Stimulated activated CD4-positive, alpha-beta T cell treated with anti-CD3 and anti-CD28 coated beads, Interleukin-1b, Interleukin-23, amount 100 ng/mL, for 4 hours (primary cell): ENCODE data around the gene EMID1.
A peak's percentile ranks its signal among the peaks of the same experiment; 100 is the strongest.

Experiments used
- DNase-seq, 2 donors: peaks; one replicate each; pipeline ENCODE4 v3.0.0-alpha.2; 2020; ENCODE audit warnings: low read depth in 2 of 2

EMID1 gene

GRCh38 chr22:29195118-29195963 lies 10.4 kb upstream of the EMID1 start:
- DNase-seq = no peak

- no peak for DNase-seq
Measured at GRCh38 chr22:29195964-29196666, 9.6 kb upstream of the EMID1 start.

GRCh38 chr22:29197096-29197495 lies 8.6 kb upstream of the EMID1 start:
- DNase-seq = no peak

- no peak for DNase-seq
Measured at GRCh38 chr22:29198240-29198639, 7.5 kb upstream of the EMID1 start.

GRCh38 chr22:29199702-29200400 lies 5.8 kb upstream of the EMID1 start:
- DNase-seq = no peak

GRCh38 chr22:29200901-29201300 lies 4.8 kb upstream of the EMID1 start:
- DNase-seq = no peak

- DNase-seq = no peak
Measured at GRCh38 chr22:29201782-29202181, 3.9 kb upstream of the EMID1 start.

- DNase-seq = peak; percentile 8 to 19
Measured at GRCh38 chr22:29202212-29203192, 3.2 kb upstream of the EMID1 start.

- DNase-seq = no peak
Measured at GRCh38 chr22:29203488-29204454, 1.9 kb upstream of the EMID1 start.

- no peak for DNase-seq
Measured at GRCh38 chr22:29204455-29205183, 1.1 kb upstream of the EMID1 start.

- no peak for DNase-seq
Measured at GRCh38 chr22:29205252-29205593, 473 bp upstream of the EMID1 start.

- DNase-seq = no peak
Measured at GRCh38 chr22:29206372-29207242, 911 bp downstream of the EMID1 start.

- DNase-seq = no peak
Measured at GRCh38 chr22:29207243-29207550, 1.5 kb downstream of the EMID1 start.

- DNase-seq = no peak
Measured at GRCh38 chr22:29207562-29208501, 2.1 kb downstream of the EMID1 start.

- DNase-seq = no peak
Measured at GRCh38 chr22:29208502-29208862, 2.8 kb downstream of the EMID1 start.

- DNase-seq = no peak
Measured at GRCh38 chr22:29208879-29209623, 3.4 kb downstream of the EMID1 start.

GRCh38 chr22:29209624-29209929 lies 3.9 kb downstream of the EMID1 start:
- DNase-seq = no peak
